ENCODE results near the gene FBXO45. TPM values are rescaled to one million over a fixed set of nuclear protein-coding genes. Genes with fewer than 3 reads are reported as not detected.
"Not testable (repeated sequence)": the region's sequence is repeated elsewhere in the genome, so short reads cannot be mapped to it uniquely, and the experiment has no call there.

FBXO45 gene
- total and polyA plus RNA-seq, 3 donors from 2014 or later = 11.0 to 20.4 (median 16.4) TPM

DNA sequence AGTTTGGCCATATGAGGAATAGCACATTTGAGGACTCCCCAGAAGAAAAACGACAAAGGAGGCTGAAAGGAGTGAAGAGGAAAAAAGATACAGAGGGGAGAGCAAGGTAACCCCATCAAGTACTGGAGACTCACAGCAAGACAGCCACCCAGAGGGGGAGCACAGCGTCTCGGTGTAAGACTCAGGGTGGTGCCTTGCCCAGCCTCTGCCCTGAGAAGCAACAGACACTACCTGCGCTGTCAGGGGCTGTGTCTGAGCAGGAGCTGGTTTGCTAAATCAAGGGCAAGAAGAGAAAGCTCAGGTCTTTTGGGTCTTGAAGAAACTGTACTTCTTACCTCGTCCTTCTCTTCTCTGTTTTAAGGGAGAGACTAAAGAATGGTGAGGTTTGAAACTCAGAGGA lies 27.9 kb downstream of the FBXO45 start:
- Histone ChIP-seq H3K4me1 (no peaks in the 10 kb centered on the region), H3K27ac (no peak overlapping the region), H3K36me3 (ENCODE audit: low read depth, missing control alignments) (no peaks in the 10 kb centered on the region), H3K27me3 (no peaks in the 10 kb centered on the region), H3K9me3 (no peaks in the 10 kb centered on the region), H3K4me3 (no peak overlapping the region)
- DNase-seq = no peak
- 35 to 46% methylated on average over 5 of the region's 5 CpGs for WGBS, 2 donors
- intact Hi-C loops (cut with DNase I; ENCODE audit: low total_unique reads) = no loop called here
- TF ChIP-seq, protein P1, sequence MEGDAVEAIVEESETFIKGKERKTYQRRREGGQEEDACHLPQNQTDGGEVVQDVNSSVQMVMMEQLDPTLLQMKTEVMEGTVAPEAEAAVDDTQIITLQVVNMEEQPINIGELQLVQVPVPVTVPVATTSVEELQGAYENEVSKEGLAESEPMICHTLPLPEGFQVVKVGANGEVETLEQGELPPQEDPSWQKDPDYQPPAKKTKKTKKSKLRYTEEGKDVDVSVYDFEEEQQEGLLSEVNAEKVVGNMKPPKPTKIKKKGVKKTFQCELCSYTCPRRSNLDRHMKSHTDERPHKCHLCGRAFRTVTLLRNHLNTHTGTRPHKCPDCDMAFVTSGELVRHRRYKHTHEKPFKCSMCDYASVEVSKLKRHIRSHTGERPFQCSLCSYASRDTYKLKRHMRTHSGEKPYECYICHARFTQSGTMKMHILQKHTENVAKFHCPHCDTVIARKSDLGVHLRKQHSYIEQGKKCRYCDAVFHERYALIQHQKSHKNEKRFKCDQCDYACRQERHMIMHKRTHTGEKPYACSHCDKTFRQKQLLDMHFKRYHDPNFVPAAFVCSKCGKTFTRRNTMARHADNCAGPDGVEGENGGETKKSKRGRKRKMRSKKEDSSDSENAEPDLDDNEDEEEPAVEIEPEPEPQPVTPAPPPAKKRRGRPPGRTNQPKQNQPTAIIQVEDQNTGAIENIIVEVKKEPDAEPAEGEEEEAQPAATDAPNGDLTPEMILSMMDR (IDR thresholded peaks at IDR 0.05) = no peak
- no peak for TF ChIP-seq POLR2A (IDR thresholded peaks at IDR 0.05)

DNA sequence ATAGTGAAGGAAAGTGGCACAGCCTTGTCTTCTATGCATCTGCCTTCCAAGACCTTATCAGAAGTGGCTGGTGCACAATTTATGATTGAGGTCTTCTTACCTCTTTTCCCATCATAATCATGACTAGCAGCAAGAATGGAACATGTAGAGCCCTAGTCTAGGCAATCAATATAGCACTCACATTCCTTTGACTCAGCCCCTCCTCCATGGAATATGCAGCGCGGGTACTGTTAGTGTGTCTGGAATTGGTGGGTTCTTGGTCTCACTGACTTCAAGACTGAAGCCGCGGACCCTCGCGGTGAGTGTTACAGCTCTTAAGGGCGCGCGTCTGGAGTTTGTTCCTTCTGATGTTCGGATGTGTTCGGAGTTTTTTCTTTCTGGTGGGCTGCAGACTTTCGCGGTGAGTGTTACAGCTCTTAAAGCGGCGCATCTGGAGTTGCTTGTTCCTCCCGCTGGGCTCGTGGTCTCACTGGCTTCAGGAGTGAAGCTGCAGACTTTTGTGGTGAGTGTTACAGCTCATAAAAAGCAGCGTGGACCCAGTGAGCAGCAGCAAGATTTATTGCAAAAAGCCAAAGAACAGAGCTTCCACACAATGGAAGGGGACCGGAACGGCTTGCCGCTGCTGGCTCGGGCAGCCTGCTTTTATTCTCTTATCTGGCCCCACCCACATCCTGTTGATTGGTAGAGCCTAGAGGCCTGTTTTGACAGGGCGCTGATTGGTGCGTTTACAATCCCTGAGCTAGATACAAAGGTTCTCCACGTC lies 29.7 kb downstream of the FBXO45 start:
- H3K27me3 ChIP-seq; intact Hi-C loops (cut with DNase I; ENCODE audit: low total_unique reads); H3K4me1 ChIP-seq; H3K27ac ChIP-seq; H3K9me3 ChIP-seq; H3K36me3 ChIP-seq (ENCODE audit: low read depth, missing control alignments): not testable (repeated sequence)
- H3K4me3 ChIP-seq = peak overlapping the region in 1 of 2 donors; percentile 13
- 50 to 68% methylated on average over 25 of the region's 25 CpGs for WGBS, 2 donors
- DNase-seq = peak; percentile 65

DNA sequence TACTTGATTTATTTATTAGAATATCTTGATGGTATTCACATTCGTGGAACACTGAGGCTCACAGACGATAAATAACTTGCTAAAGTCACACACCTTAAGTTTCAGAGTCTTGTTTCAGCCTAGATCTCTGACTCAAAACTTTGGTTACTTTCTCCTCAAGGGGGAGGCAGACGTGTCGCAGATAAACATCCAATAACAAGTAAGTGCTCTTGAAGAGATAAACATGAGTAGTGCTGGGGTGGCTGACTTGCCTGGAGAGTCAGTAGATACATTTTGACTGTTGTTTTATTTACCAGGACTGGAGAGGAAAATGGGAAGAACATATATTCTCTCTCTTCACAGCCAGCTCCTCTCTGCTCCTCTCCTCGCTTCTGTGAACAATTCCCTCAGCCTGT lies 31.3 kb downstream of the FBXO45 start:
- Histone ChIP-seq H3K4me3 (no peak overlapping the region), H3K27ac (no peak overlapping the region), H3K27me3 (no peaks in the 10 kb centered on the region), H3K36me3 (ENCODE audit: low read depth, missing control alignments) (no peaks in the 10 kb centered on the region), H3K9me3 (no peaks in the 10 kb centered on the region), H3K4me1 (no peaks in the 10 kb centered on the region)
- TF ChIP-seq, protein P1 (IDR thresholded peaks at IDR 0.05) = no peak
- TF ChIP-seq POLR2A (IDR thresholded peaks at IDR 0.05) = no peak
- DNase-seq = no peak
- intact Hi-C loops (cut with DNase I; ENCODE audit: low total_unique reads) = no loop called here
- 47 to 52% methylated on average over 5 of the region's 5 CpGs for WGBS, 2 donors

DNA sequence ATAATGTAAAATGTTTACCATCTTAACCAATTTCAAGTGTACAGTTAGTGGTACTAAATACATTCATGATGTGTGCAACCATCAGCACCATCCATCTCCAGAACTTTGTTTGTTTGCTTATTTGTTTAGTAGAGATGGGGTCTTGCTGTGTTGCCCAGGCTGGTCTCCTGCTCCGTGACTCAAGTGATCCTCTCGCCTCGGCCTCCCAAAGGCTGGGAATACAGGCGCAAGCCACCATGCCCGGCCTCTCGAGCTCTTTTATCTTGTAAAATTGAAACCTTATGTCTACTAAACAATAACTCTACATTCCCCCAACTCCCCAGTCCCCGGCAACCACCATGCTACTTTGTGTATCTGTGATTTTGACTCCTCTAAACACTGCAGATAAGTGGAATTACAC lies 31.9 kb downstream of the FBXO45 start:
- H3K36me3 ChIP-seq (ENCODE audit: low read depth, missing control alignments) = no peaks in the 10 kb centered on the region
- no peak overlapping the region for H3K27ac ChIP-seq
- 74 to 80% methylated on average over 7 of the region's 7 CpGs for WGBS, 2 donors
- no peaks in the 10 kb centered on the region for H3K9me3 ChIP-seq
- H3K4me1 ChIP-seq = no peaks in the 10 kb centered on the region
- no peak overlapping the region for H3K4me3 ChIP-seq
- TF ChIP-seq, protein P1 (IDR thresholded peaks at IDR 0.05) = no peak
- no peak for TF ChIP-seq POLR2A (IDR thresholded peaks at IDR 0.05)
- no peak for DNase-seq
- intact Hi-C loops (cut with DNase I; ENCODE audit: low total_unique reads) = no loop called here
- H3K27me3 ChIP-seq = no peaks in the 10 kb centered on the region

DNA sequence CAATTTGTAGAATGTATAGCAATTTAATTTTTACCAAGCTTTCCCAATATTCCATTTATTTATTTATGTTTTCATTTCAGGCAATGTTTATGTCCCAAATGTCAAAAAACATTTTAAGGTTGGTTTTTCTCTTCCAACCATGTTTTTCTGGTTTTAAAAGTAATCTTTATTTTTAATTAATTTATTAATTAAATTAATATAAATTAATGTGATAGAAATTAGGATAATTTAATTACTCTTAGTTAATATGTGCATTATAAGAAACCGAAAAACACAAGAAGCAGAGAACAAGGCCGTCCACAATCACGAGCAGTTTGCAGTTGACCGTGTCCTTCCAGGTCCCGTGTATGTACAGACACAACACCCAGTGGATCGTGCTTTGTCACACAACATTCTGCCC lies 34.2 kb downstream of the FBXO45 start:
- Histone ChIP-seq H3K4me3 (no peak overlapping the region), H3K27me3 (no peaks in the 10 kb centered on the region), H3K27ac (no peak overlapping the region), H3K36me3 (ENCODE audit: low read depth, missing control alignments) (no peaks in the 10 kb centered on the region), H3K4me1 (no peaks in the 10 kb centered on the region), H3K9me3 (no peaks in the 10 kb centered on the region)
- TF ChIP-seq, protein P1 (IDR thresholded peaks at IDR 0.05) = no peak
- no peak for TF ChIP-seq POLR2A (IDR thresholded peaks at IDR 0.05)
- intact Hi-C loops (cut with DNase I; ENCODE audit: low total_unique reads) = no loop called here
- WGBS, 2 donors = 75 to 90% methylated on average over 6 of the region's 6 CpGs
- DNase-seq = no peak

Measured in testis (tissue), 3 donors.